T-helper 1 cell treated with Interleukin-12 subunit alpha and Interleukin-12 subunit beta and Interleukin-4 antibody, amounts not matched to agents 30 μg/mL and 1 μg/mL, for 36 hours (primary cell): ENCODE results near the gene LCE2C.
"Not testable (repeated sequence)": the region's sequence is repeated elsewhere in the genome, so short reads cannot be mapped to it uniquely, and the experiment has no call there.

ENCODE experiments used
- H3K27ac Mint-ChIP-seq: one replicate; pipeline ENCODE4 v1.8.0; 2021; ENCODE audit warnings: mild to moderate bottlenecking, mixed read lengths
- H3K27me3 Mint-ChIP-seq: one replicate; pipeline ENCODE4 v1.8.0; 2021; ENCODE audit warnings: low read depth, mixed read lengths
- H3K36me3 Mint-ChIP-seq: one replicate; pipeline ENCODE4 v1.8.0; 2021; ENCODE audit warnings: low read depth, mixed read lengths
- H3K4me1 Mint-ChIP-seq: one replicate; pipeline ENCODE4 v1.8.0; 2021; ENCODE audit warnings: low read depth, mixed read lengths
- H3K4me3 Mint-ChIP-seq: one replicate; pipeline ENCODE4 v1.8.0; 2021; ENCODE audit warnings: mild to moderate bottlenecking, moderate library complexity, mixed read lengths
- H3K9me3 Mint-ChIP-seq: one replicate; pipeline ENCODE4 v1.8.0; 2021; ENCODE audit warnings: mixed read lengths

LCE2C gene

GRCh38 chr1:152681616-152682015 is 6.5 kb downstream of the LCE2C start:
- Mint-ChIP-seq H3K27me3 (no peaks in the 10 kb centered on the region), H3K4me3 (no peak overlapping the region), H3K4me1 (no peaks in the 10 kb centered on the region), H3K27ac (no peak overlapping the region), H3K9me3 (no peaks in the 10 kb centered on the region), H3K36me3 (no peaks in the 10 kb centered on the region)

DNA sequence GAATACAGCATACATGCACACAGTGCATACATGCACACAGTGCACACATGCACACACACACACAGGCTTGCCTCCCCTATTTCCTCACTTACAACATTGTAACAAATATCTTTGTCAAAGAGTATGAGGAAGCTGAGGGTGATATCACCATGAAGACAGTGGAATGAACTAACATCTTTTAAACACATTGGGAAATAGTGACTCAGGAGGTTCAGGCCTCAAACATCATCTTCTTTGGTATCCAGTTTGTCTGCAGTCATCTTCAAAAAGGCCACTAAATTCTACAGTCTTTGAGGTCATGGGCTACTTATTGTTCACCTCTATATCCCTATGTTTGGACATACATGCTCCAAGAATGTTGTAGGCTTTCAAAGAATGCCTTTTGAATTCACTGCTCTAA is 8.8 kb downstream of the LCE2C start:
- no peaks in the 10 kb centered on the region for H3K36me3 Mint-ChIP-seq
- H3K27me3 Mint-ChIP-seq = no peaks in the 10 kb centered on the region
- no peaks in the 10 kb centered on the region for H3K9me3 Mint-ChIP-seq
- H3K27ac Mint-ChIP-seq = no peak overlapping the region
- no peaks in the 10 kb centered on the region for H3K4me1 Mint-ChIP-seq
- no peak overlapping the region for H3K4me3 Mint-ChIP-seq

- not testable (repeated sequence) for H3K36me3 Mint-ChIP-seq, H3K27me3 Mint-ChIP-seq, H3K27ac Mint-ChIP-seq, H3K4me3 Mint-ChIP-seq, H3K9me3 Mint-ChIP-seq, H3K4me1 Mint-ChIP-seq
Measured at GRCh38 chr1:152685823-152686222, 10.7 kb downstream of the LCE2C start, which contains the start of gene LCE2B. Gene LCE2B (plus strand): TSS chr1:152686123. CDS start chr1:152686844, 721 bp downstream.

- Mint-ChIP-seq H3K4me3 (no peak within 1 kb of the TSS), H3K4me1 (no peaks in the 10 kb centered on the region), H3K36me3 (no peaks in the 10 kb centered on the region), H3K27ac (no peak within 1 kb of the TSS), H3K27me3 (no peaks in the 10 kb centered on the region), H3K9me3 (no peaks in the 10 kb centered on the region)
Measured at GRCh38 chr1:152697701-152698600, 22.9 kb downstream of the LCE2C start, which contains the start of gene LCE2A. Gene LCE2A (plus strand): TSS chr1:152698345. CDS start chr1:152698902, 557 bp downstream.

DNA sequence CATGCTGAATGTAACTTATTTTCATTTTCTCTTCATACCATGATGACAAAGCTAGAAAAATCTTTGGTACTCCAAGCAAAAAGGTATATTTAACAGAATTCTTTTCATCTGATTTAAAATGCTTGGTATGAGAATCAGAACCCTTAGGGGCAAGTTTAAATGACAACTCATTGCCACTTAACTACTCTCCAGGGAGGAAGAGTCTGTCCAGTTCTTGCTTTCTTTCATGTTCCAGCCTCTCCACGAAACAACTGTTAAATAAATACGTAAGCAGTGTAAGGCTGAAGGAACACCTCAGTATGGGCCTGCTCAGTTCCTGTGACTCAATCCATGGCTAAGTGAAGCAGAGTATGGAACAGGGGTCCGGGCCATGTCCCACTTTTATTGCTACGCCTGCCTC is 24.7 kb downstream of the LCE2C start:
- Mint-ChIP-seq H3K36me3 (no peaks in the 10 kb centered on the region), H3K4me1 (no peaks in the 10 kb centered on the region), H3K9me3 (no peaks in the 10 kb centered on the region), H3K27ac (no peak overlapping the region), H3K4me3 (no peak overlapping the region), H3K27me3 (peaks cover 3% of the 10 kb centered on the region)

GRCh38 chr1:152707860-152708259 is 32.8 kb downstream of the LCE2C start, which contains the start of gene LCE4A:
Gene LCE4A (plus strand): TSS chr1:152708160. CDS start chr1:152709076, 916 bp downstream.
- no peaks in the 10 kb centered on the region for H3K36me3 Mint-ChIP-seq
- no peak within 1 kb of the TSS for H3K4me3 Mint-ChIP-seq
- H3K27ac Mint-ChIP-seq = no peak within 1 kb of the TSS
- H3K27me3 Mint-ChIP-seq = peaks cover 7% of the 10 kb centered on the region
- no peaks in the 10 kb centered on the region for H3K4me1 Mint-ChIP-seq
- no peaks in the 10 kb centered on the region for H3K9me3 Mint-ChIP-seq

DNA sequence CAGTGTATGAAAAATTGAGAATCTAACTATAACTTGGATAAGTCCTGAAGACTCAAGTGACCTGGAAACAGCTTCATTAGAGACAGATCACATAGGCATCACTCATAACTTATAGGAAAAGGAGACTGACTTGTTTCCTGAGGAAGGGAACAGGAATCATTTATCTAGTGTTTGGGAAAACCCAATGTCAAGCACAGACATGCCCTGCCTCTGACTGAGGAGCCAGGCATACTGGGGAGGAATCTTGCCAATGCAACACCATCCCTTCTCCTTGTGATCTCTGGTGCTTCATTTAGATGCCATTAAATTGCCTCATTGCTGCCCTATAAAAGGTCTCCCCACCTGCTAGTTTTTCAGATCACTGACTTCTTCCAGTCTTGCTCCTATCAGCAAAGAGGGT is 43.2 kb downstream of the LCE2C start:
- H3K4me3 Mint-ChIP-seq = no peak overlapping the region
- H3K27me3 Mint-ChIP-seq = no peaks in the 10 kb centered on the region
- H3K9me3 Mint-ChIP-seq = no peaks in the 10 kb centered on the region
- H3K36me3 Mint-ChIP-seq = no peaks in the 10 kb centered on the region
- no peak overlapping the region for H3K27ac Mint-ChIP-seq
- H3K4me1 Mint-ChIP-seq = no peaks in the 10 kb centered on the region

DNA sequence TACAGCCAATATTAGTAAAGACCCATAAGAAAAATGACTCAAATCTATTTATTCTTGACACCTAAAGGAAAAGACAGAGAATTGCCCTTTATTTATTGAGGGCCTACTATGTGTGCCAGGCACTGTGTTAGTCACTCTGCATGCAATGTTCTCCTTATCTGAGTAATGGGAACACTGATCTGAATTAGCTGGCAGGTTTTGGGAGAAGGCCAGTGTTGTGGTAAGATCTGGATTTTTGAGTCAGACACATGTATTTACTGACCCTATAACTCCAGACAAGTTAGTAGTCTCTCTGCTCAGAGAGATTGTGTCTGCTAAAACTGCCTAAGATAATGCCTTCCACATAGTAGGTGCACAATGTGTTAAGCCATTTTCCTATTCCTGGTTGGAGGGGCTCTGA is 50.2 kb downstream of the LCE2C start:
- no peaks in the 10 kb centered on the region for H3K36me3 Mint-ChIP-seq
- no peaks in the 10 kb centered on the region for H3K9me3 Mint-ChIP-seq

More for the DNA sequence above, 50.2 kb downstream of the LCE2C start:
- Mint-ChIP-seq H3K4me3 (no peak overlapping the region), H3K27ac (no peak overlapping the region), H3K27me3 (no peaks in the 10 kb centered on the region), H3K4me1 (no peaks in the 10 kb centered on the region)
